Thyroid gland (tissue), 4 donors: ENCODE results near the gene SLC11A1. TPM values are rescaled to one million over a fixed set of nuclear protein-coding genes. Genes with fewer than 3 reads are reported as not detected.

ENCODE experiments used
- DNase-seq, 2 donors: peaks; one replicate each; pipeline ENCODE4 v3.0.0-alpha.2; 2019
- H3K27ac ChIP-seq, 3 donors: fragments of 200-600 bp; sonication (generic); 1 replicate in 2 of 3; 2 replicates in 1 of 3; pipeline ENCODE4 v1.5.1; 2016 to 2019; ENCODE audit warnings: mild to moderate bottlenecking in 1 of 3, moderate library complexity in 1 of 3
- H3K27me3 ChIP-seq: fragments of 200-600 bp; sonication (generic); one replicate; pipeline ENCODE4 v1.5.1; 2019
- H3K36me3 ChIP-seq, 2 donors: fragments of 200-600 bp; sonication (generic); one replicate each; pipeline ENCODE4 v1.5.1; 2016 to 2019
- H3K4me1 ChIP-seq, 2 donors: fragments of 200-600 bp; sonication (generic); one replicate each; pipeline ENCODE4 v1.5.1; 2017 to 2019
- H3K4me3 ChIP-seq, 3 donors: fragments of 200-600 bp; sonication (generic); replicated peaks in 1 of 3; 1 replicate in 2 of 3; 2 replicates in 1 of 3; pipeline ENCODE4 v1.5.1; 2016; ENCODE audit warnings: mild to moderate bottlenecking in 1 of 3
- H3K9me3 ChIP-seq: fragments of 200-600 bp; sonication (generic); one replicate; pipeline ENCODE4 v1.5.1; 2017
- CTCF ChIP-seq, 6 experiments: fragments of 200-600 bp in 3 of 6; fragments of 450-650 bp in 3 of 6; sonication (generic) in 3 of 6; IDR thresholded peaks; one replicate each; pipeline ENCODE4 v1.5.1; 2016 to 2019; ENCODE audit warnings: antibody characterized with exemption in 6 of 6, mild to moderate bottlenecking in 2 of 6, inconsistent platforms in 1 of 6, moderate library complexity in 1 of 6
- POLR2A ChIP-seq, 2 donors: fragments of 450-650 bp; IDR thresholded peaks; one replicate each; pipeline ENCODE4 v1.6.1; 2017; ENCODE audit warnings: antibody characterized with exemption in 2 of 2, mild to moderate bottlenecking in 2 of 2, moderate library complexity in 1 of 2
- WGBS, 2 donors: methylation state at CpG; one replicate each; pipeline ENCODE4 v1.1.5; 2017; 5-methylcytosine and 5-hydroxymethylcytosine counted together
- intact Hi-C: fragments of 100-400 bp; cut with DNase I; formaldehyde crosslinking; loops from one replicate; pipeline ENCODE4 v1.15.1; 2023
- total RNA-seq, 4 donors: library from RNA; depleted of rRNA; stranded (reverse); fragments of >200 nt; gene quantifications; one replicate each; pipeline ENCODE4 v1.2.3, GENCODE V29; 2016

Gene SLC11A1
- total RNA-seq, 4 donors from 2014 or later: 1.7 to 14.5 (median 10.1) TPM

GRCh38 chr2:218357236-218358177 lies 24.6 kb upstream of the SLC11A1 start:
- Histone ChIP-seq H3K9me3 (no peaks in the 10 kb centered on the region), H3K27ac (peak overlapping the region; percentile 80 to 92 (median 80)), H3K27me3 (no peaks in the 10 kb centered on the region), H3K4me3 (peak overlapping the region in 1 of 3 donors; percentile 17), H3K36me3 (no peaks in the 10 kb centered on the region), H3K4me1 (peaks cover 49 to 72% of the 10 kb centered on the region in 2 donors)
- intact Hi-C loops: no loop called here
- no peak for TF ChIP-seq POLR2A (IDR thresholded peaks at IDR 0.05)
- no peak for TF ChIP-seq CTCF (IDR thresholded peaks at IDR 0.05)
- WGBS, 2 donors: 45 to 48% methylated on average over 17 of the region's 17 CpGs
- DNase-seq: peak in 1 of 2 donors; percentile 45

GRCh38 chr2:218360453-218360852 lies 21.6 kb upstream of the SLC11A1 start:
- WGBS, 2 donors: 30 to 36% methylated on average over 4 of the region's 4 CpGs
- peaks cover 51 to 79% of the 10 kb centered on the region in 2 donors for H3K4me1 ChIP-seq
- H3K4me3 ChIP-seq: no peak overlapping the region
- H3K9me3 ChIP-seq: no peaks in the 10 kb centered on the region
- intact Hi-C loops: no loop called here
- peak in 1 of 2 donors; percentile 15 for TF ChIP-seq POLR2A (IDR thresholded peaks at IDR 0.05)
- TF ChIP-seq CTCF (IDR thresholded peaks at IDR 0.05): no peak
- H3K36me3 ChIP-seq: no peaks in the 10 kb centered on the region
- DNase-seq: peak; percentile 73 to 80
- peak overlapping the region; percentile 80 to 92 (median 80) for H3K27ac ChIP-seq
- H3K27me3 ChIP-seq: no peaks in the 10 kb centered on the region

- intact Hi-C loops: no loop called here
- Histone ChIP-seq H3K27me3 (no peaks in the 10 kb centered on the region), H3K4me3 (no peak overlapping the region), H3K9me3 (no peaks in the 10 kb centered on the region), H3K4me1 (peaks cover 46 to 73% of the 10 kb centered on the region in 2 donors), H3K27ac (peak overlapping the region; percentile 27 to 92 (median 67)), H3K36me3 (no peaks in the 10 kb centered on the region)
- 89 to 93% methylated on average over 8 of the region's 8 CpGs for WGBS, 2 donors
- TF ChIP-seq CTCF (IDR thresholded peaks at IDR 0.05): no peak
- no peak for TF ChIP-seq POLR2A (IDR thresholded peaks at IDR 0.05)
- no peak for DNase-seq
These were observed 19.5 kb upstream of the SLC11A1 start for GRCh38 chr2:218362606-218363005.

GRCh38 chr2:218363736-218364135 lies 18.3 kb upstream of the SLC11A1 start:
- Histone ChIP-seq H3K9me3 (no peaks in the 10 kb centered on the region), H3K36me3 (no peaks in the 10 kb centered on the region), H3K4me3 (no peak overlapping the region), H3K4me1 (peaks cover 53 to 71% of the 10 kb centered on the region in 2 donors), H3K27me3 (no peaks in the 10 kb centered on the region), H3K27ac (peak overlapping the region; percentile 28 to 74 (median 67))
- 77% methylated on average over 3 of the region's 3 CpGs for WGBS, 2 donors
- DNase-seq: no peak
- intact Hi-C loops: no loop called here
- no peak for TF ChIP-seq CTCF (IDR thresholded peaks at IDR 0.05)
- TF ChIP-seq POLR2A (IDR thresholded peaks at IDR 0.05): no peak

GRCh38 chr2:218364196-218364595 lies 17.9 kb upstream of the SLC11A1 start:
- Histone ChIP-seq H3K36me3 (no peaks in the 10 kb centered on the region), H3K27me3 (no peaks in the 10 kb centered on the region), H3K4me3 (no peak overlapping the region), H3K27ac (peak overlapping the region; percentile 28 to 74 (median 67)), H3K4me1 (peaks cover 52 to 69% of the 10 kb centered on the region in 2 donors), H3K9me3 (no peaks in the 10 kb centered on the region)
- intact Hi-C loops: no loop called here
- DNase-seq: peak in 1 of 2 donors; percentile 31
- TF ChIP-seq POLR2A (IDR thresholded peaks at IDR 0.05) (no peak), CTCF (IDR thresholded peaks at IDR 0.05) (no peak)
- WGBS, 2 donors: 88 to 90% methylated on average over 6 of the region's 6 CpGs
